Right cardiac atrium (tissue), 5 donors: ENCODE results near the gene ZNF222. TPM values are rescaled to one million over a fixed set of nuclear protein-coding genes. Genes with fewer than 3 reads are reported as not detected.
A peak's percentile ranks its signal among the peaks of the same experiment; 100 is the strongest.

Experiments
- ATAC-seq, 2 donors: fragments of 200-7000 bp; cut with Tn5 transposase; one replicate each; pipeline versions ENCODE4 v1.8.0 to v1.9.1; 2020; ENCODE audit warnings: moderate library complexity in 2 of 2, mild to moderate bottlenecking in 1 of 2
- DNase-seq, 3 donors: peaks; one replicate each; pipeline ENCODE4 v3.0.0-alpha.2; 2020
- H3K27ac ChIP-seq: one replicate; pipeline ENCODE4 v1.5.1; 2013; ENCODE audit warnings: mild to moderate bottlenecking, low read length, control low read depth, moderate library complexity
- H3K27me3 ChIP-seq: one replicate; pipeline ENCODE4 v1.6.1; 2013; ENCODE audit not compliant: control insufficient read depth, insufficient read depth
- H3K4me1 ChIP-seq: one replicate; pipeline ENCODE4 v1.6.1; 2013; ENCODE audit warnings: low read length; ENCODE audit not compliant: control insufficient read depth, insufficient read depth
- H3K4me3 ChIP-seq: one replicate; pipeline ENCODE4 v1.5.1; 2013; ENCODE audit warnings: low read length, control low read depth
- H3K9me3 ChIP-seq: one replicate; pipeline ENCODE4 v1.6.1; 2013; ENCODE audit warnings: low read length; ENCODE audit not compliant: control insufficient read depth
- WGBS: extraction: QIAGEN DNeasy Blood & Tissue Kit; methylation state at CpG from one replicate; pipeline ENCODE4 v1.1.7; 2013; 5-methylcytosine and 5-hydroxymethylcytosine counted together
- intact Hi-C, 4 donors: fragments of 100-400 bp; cut with DNase I; formaldehyde crosslinking; loops; one replicate each; pipeline versions ENCODE4 v1.11.0 to v1.14.0; 2022 to 2023
- polyA plus RNA-seq: library from polyadenylated mRNA; stranded (reverse); fragments of 200-250 nt; gene quantifications from one replicate; pipeline ENCODE4 v1.2.3, GENCODE V29; 2013
- total RNA-seq, 4 donors: library from RNA; stranded (reverse); fragmentation: NEBNext Ultra II Directional; extraction: Animal tissue kit (Norgen Biotek cat#: 25700); gene quantifications; one replicate each; pipeline ENCODE4 v1.2.1, GENCODE V29; 2021
- donor health status: healthy with polysubstance abuse.
- donor health status: DM: no; HTN: yes; CAD: no.
- donor health status: DM: no; HTN: no; CAD: no.
- donor health status: DM: no; HTN: yes; CAD: no; lungs with severe emphysema.
- donor health status: DM: yes; HTN: yes; CAD: no.

ZNF222 gene
- total and polyA plus RNA-seq, 5 donors, result 3.6 to 4.6 (median 3.8) TPM

- H3K27me3 ChIP-seq, result no peaks in the 10 kb centered on the region
- peaks cover 22% of the 10 kb centered on the region for H3K9me3 ChIP-seq
- ATAC-seq, result no peak
- peaks cover 3% of the 10 kb centered on the region for H3K4me1 ChIP-seq
- WGBS, result 98% methylated on average over 6 of the region's 6 CpGs
- no peak overlapping the region for H3K27ac ChIP-seq
- DNase-seq, result no peak
- intact Hi-C loops, result no loop called here
- H3K4me3 ChIP-seq, result no peak overlapping the region
Measured at GRCh38 chr19:44007473-44007872, 17.7 kb upstream of the ZNF222 start.

GRCh38 chr19:44010468-44010867 lies 14.7 kb upstream of the ZNF222 start:
- no peak for ATAC-seq
- Histone ChIP-seq H3K9me3 (peaks cover 22% of the 10 kb centered on the region), H3K27ac (no peak overlapping the region), H3K4me1 (no peaks in the 10 kb centered on the region), H3K4me3 (peak overlapping the region; percentile 18), H3K27me3 (no peaks in the 10 kb centered on the region)
- 99% methylated on average over 5 of the region's 5 CpGs for WGBS
- intact Hi-C loops, result no loop called here
- DNase-seq, result no peak

- H3K27ac ChIP-seq, result no peak overlapping the region
- no peak overlapping the region for H3K4me3 ChIP-seq
- WGBS, result 46% methylated on average over 2 of the region's 2 CpGs
- H3K9me3 ChIP-seq, result no peaks in the 10 kb centered on the region
- DNase-seq (no peak), ATAC-seq (no peak)
- no peaks in the 10 kb centered on the region for H3K4me1 ChIP-seq
- no peaks in the 10 kb centered on the region for H3K27me3 ChIP-seq
- intact Hi-C loops, result no loop called here
Measured at GRCh38 chr19:44019498-44019897, 5.7 kb upstream of the ZNF222 start.

GRCh38 chr19:44021221-44021620 lies 4.0 kb upstream of the ZNF222 start:
- Histone ChIP-seq H3K4me1 (peaks cover 1% of the 10 kb centered on the region), H3K9me3 (no peaks in the 10 kb centered on the region), H3K27ac (no peak overlapping the region), H3K4me3 (no peak overlapping the region), H3K27me3 (no peaks in the 10 kb centered on the region)
- ATAC-seq (no peak), DNase-seq (no peak)
- intact Hi-C loops, result no loop called here

GRCh38 chr19:44024900-44025216 lies 321 bp upstream of the ZNF222 start:
- DNase-seq (no peak), ATAC-seq (no peak)
- Histone ChIP-seq H3K4me1 (peaks cover 1% of the 10 kb centered on the region), H3K27me3 (no peaks in the 10 kb centered on the region), H3K9me3 (peaks cover 6% of the 10 kb centered on the region), H3K4me3 (peak overlapping the region; percentile 71), H3K27ac (peak overlapping the region; percentile 43)
- intact Hi-C loops, result no loop called here
- 36% methylated on average over 4 of the region's 4 CpGs for WGBS

- no peak overlapping the region for H3K4me3 ChIP-seq
- H3K27ac ChIP-seq, result no peak overlapping the region
- intact Hi-C loops, result no loop called here
- ATAC-seq (no peak), DNase-seq (no peak)
- 97% methylated on average over 6 of the region's 6 CpGs for WGBS
- no peaks in the 10 kb centered on the region for H3K27me3 ChIP-seq
- peaks cover 1% of the 10 kb centered on the region for H3K4me1 ChIP-seq
- peaks cover 13% of the 10 kb centered on the region for H3K9me3 ChIP-seq
Measured at GRCh38 chr19:44026622-44027021, 1.4 kb downstream of the ZNF222 start.

- 85% methylated on average over 1 of the region's 1 CpG for WGBS
- ATAC-seq (no peak), DNase-seq (no peak)
- no peak overlapping the region for H3K4me3 ChIP-seq
- no peaks in the 10 kb centered on the region for H3K27me3 ChIP-seq
- H3K27ac ChIP-seq, result no peak overlapping the region
- peaks cover 27% of the 10 kb centered on the region for H3K9me3 ChIP-seq
- intact Hi-C loops, result no loop called here
- no peaks in the 10 kb centered on the region for H3K4me1 ChIP-seq
Measured at GRCh38 chr19:44032001-44032610, 6.9 kb downstream of the ZNF222 start.

GRCh38 chr19:44042147-44042546 lies 17.0 kb downstream of the ZNF222 start:
- Histone ChIP-seq H3K27me3 (no peaks in the 10 kb centered on the region), H3K9me3 (no peaks in the 10 kb centered on the region), H3K27ac (no peak overlapping the region), H3K4me1 (no peaks in the 10 kb centered on the region), H3K4me3 (no peak overlapping the region)
- WGBS, result 75% methylated on average over 2 of the region's 2 CpGs
- no peak for DNase-seq
- intact Hi-C loops, result no loop called here
- ATAC-seq, result no peak

- ATAC-seq (peak; percentile 20 to 31), DNase-seq (no peak)
Measured at GRCh38 chr19:44050740-44051649, 25.8 kb downstream of the ZNF222 start.

GRCh38 chr19:44051650-44052402 lies 26.6 kb downstream of the ZNF222 start, which contains the start of gene ZNF223:
Gene ZNF223, plus strand, starts transcription at chr19:44052036. Its CDS starts 3,141 bp downstream, at chr19:44055177.
- peaks cover 7% of the 10 kb centered on the region for H3K4me1 ChIP-seq
- peak within 1 kb of the TSS; percentile 99 for H3K4me3 ChIP-seq
- WGBS, result under 1% methylated on average over 38 of the region's 38 CpGs
- peak; percentile 95 to 97 (median 97) for DNase-seq
- H3K9me3 ChIP-seq, result no peaks in the 10 kb centered on the region
- peak; percentile 100 for ATAC-seq
- intact Hi-C loops, result no loop called here
- H3K27me3 ChIP-seq, result no peaks in the 10 kb centered on the region
- H3K27ac ChIP-seq, result peak within 1 kb of the TSS; percentile 76

More at GRCh38 chr19:44050740-44051649, 25.8 kb downstream of the ZNF222 start:
- H3K27ac ChIP-seq, result peak overlapping the region; percentile 76
- WGBS, result 10% methylated on average over 21 of the region's 21 CpGs
- intact Hi-C loops, result no loop called here
- no peaks in the 10 kb centered on the region for H3K27me3 ChIP-seq
- peaks cover 7% of the 10 kb centered on the region for H3K4me1 ChIP-seq
- no peaks in the 10 kb centered on the region for H3K9me3 ChIP-seq
- H3K4me3 ChIP-seq, result peak overlapping the region; percentile 99

- Histone ChIP-seq H3K9me3 (no peaks in the 10 kb centered on the region), H3K27ac (no peak overlapping the region), H3K4me1 (peaks cover 7% of the 10 kb centered on the region), H3K4me3 (no peak overlapping the region), H3K27me3 (no peaks in the 10 kb centered on the region)
- 92% methylated on average over 5 of the region's 5 CpGs for WGBS
- DNase-seq (no peak), ATAC-seq (no peak)
- intact Hi-C loops, result no loop called here
Measured at GRCh38 chr19:44055870-44056269, 30.7 kb downstream of the ZNF222 start.
